Upper lobe of right lung (tissue), 1 donor: ENCODE data around the gene SNX24. TPM values are rescaled to one million over a fixed set of nuclear protein-coding genes. Genes with fewer than 3 reads are reported as not detected.
A peak's percentile ranks its signal among the peaks of the same experiment; 100 is the strongest.

Experiments used
- ATAC-seq: fragments of 200-7000 bp; cut with Tn5 transposase; one replicate; pipeline ENCODE4 v1.9.1; 2020; ENCODE audit warnings: mild to moderate bottlenecking, moderate library complexity
- DNase-seq: peaks from one replicate; pipeline ENCODE4 v3.0.0-alpha.2; 2020
- H3K27ac ChIP-seq: fragments of 200-600 bp; one replicate; pipeline ENCODE4 v1.8.0; 2022
- H3K27me3 ChIP-seq: fragments of 200-600 bp; one replicate; pipeline ENCODE4 v1.8.0; 2022; ENCODE audit warnings: mild to moderate bottlenecking
- H3K36me3 ChIP-seq: fragments of 200-600 bp; one replicate; pipeline ENCODE4 v1.8.0; 2022
- H3K4me1 ChIP-seq: fragments of 200-600 bp; one replicate; pipeline ENCODE4 v1.8.0; 2022
- H3K4me3 ChIP-seq: fragments of 200-600 bp; one replicate; pipeline ENCODE4 v1.8.0; 2022; ENCODE audit warnings: mild to moderate bottlenecking
- H3K9me3 ChIP-seq: fragments of 200-600 bp; one replicate; pipeline ENCODE4 v1.8.0; 2022
- CTCF ChIP-seq: fragments of 200-600 bp; IDR thresholded peaks from one replicate; pipeline ENCODE4 v1.8.0; 2022; ENCODE audit warnings: antibody characterized with exemption
- intact Hi-C: fragments of 100-400 bp; cut with DNase I; formaldehyde crosslinking; loops from one replicate; pipeline ENCODE4 v1.11.0; 2022
- total RNA-seq: library from RNA; stranded (reverse); fragmentation: NEBNext Ultra II Directional; extraction: Animal tissue kit (Norgen Biotek cat#: 25700); gene quantifications from one replicate; pipeline ENCODE4 v1.2.1, GENCODE V29; 2021
- donor health status: DM: no; HTN: yes; CAD: no; lungs with severe emphysema.

Gene SNX24
- total RNA-seq, 1 donor from 2014 or later, result 30.2 TPM

GRCh38 chr5:122942164-122942914, 96.9 kb downstream of the SNX24 start:
- intact Hi-C loops, result no loop called here
- DNase-seq (no peak), ATAC-seq (no peak)
- peaks cover 7% of the 10 kb centered on the region for H3K4me1 ChIP-seq
- no peak overlapping the region for H3K27ac ChIP-seq
- TF ChIP-seq CTCF, result no peak
- H3K4me3 ChIP-seq, result no peak overlapping the region
- no peaks in the 10 kb centered on the region for H3K9me3 ChIP-seq
- H3K27me3 ChIP-seq, result no peaks in the 10 kb centered on the region
- no peaks in the 10 kb centered on the region for H3K36me3 ChIP-seq

DNA sequence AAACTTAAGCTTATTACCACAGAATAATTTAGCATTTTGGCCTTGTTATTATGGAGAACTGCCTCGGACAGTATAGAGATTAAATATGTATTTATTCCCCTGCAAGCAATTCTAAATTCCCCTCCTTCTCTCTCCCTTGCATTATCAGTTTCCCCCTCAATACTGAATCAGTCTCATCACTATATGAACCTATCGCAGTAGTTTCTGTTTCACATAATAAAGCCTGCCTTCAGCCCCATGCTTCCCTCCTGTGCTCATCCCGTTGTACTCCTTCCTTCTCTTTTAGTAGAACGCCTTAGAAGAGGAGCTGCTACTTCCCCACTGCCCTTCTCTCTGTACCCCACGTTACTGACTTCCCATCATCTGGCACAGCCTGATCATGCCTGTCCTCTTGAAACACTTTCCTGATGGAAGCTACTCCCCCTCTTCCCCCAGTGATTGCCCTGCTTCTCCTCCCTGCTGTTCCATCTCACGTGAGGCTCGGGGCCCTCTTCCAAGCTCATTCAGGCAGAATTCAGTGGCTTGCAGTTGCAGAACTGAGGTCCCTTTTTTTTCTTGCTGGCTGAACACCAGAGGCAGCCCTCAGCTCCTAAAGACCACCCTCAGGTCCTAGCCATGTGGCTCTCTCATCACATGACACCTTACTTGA, 97.8 kb downstream of the SNX24 start:
- Histone ChIP-seq H3K27me3 (no peaks in the 10 kb centered on the region), H3K4me3 (no peak overlapping the region), H3K27ac (no peak overlapping the region), H3K4me1 (peaks cover 7% of the 10 kb centered on the region), H3K36me3 (no peaks in the 10 kb centered on the region), H3K9me3 (no peaks in the 10 kb centered on the region)
- no peak for TF ChIP-seq CTCF
- intact Hi-C loops, result no loop called here
- DNase-seq (no peak), ATAC-seq (peak; percentile 25)

DNA sequence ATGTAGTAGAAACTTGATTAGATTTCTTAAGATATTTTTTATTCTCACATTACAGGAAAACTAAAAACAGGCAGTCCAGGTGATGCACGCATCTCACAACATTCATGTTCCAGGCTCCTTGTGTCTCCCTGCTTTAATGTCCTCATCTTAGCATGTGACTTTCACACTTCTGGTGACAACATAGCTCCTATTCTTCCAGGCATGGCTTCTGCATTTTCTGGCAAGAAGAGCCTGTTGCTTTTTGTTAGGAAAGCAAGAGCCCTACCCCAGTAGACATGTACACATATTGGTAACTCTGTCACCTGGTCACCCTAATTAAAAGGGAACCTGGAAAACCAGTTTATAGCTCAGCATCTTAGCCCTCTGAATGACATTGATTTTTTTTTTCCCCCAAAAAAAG, 98.6 kb downstream of the SNX24 start:
- no peak for TF ChIP-seq CTCF
- intact Hi-C loops, result no loop called here
- H3K27me3 ChIP-seq, result no peaks in the 10 kb centered on the region
- H3K36me3 ChIP-seq, result no peaks in the 10 kb centered on the region
- peaks cover 7% of the 10 kb centered on the region for H3K4me1 ChIP-seq
- no peak for DNase-seq
- H3K9me3 ChIP-seq, result no peaks in the 10 kb centered on the region
- H3K27ac ChIP-seq, result no peak overlapping the region
- no peak for ATAC-seq
- no peak overlapping the region for H3K4me3 ChIP-seq

DNA sequence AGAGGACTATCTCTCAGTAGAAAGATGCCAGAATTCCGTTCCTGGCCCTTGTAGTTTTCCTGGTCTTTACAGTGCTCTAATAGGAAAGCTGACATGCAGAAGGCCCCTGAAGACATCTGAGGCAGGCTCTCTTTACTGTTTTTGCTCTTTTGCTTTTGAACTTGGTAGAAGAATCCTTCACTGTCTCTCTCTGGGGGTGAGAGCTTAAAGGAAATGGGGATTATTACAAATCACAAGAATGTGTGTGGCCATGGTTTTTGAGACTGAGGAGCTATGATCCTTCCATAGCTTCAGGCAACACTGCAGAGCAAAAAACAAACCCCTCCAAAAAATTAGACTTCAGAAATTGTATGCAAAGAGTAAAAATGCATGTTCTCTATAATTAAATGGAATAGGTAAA, 102.0 kb downstream of the SNX24 start:
- no peak overlapping the region for H3K27ac ChIP-seq
- intact Hi-C loops, result no loop called here
- no peak for DNase-seq
- no peaks in the 10 kb centered on the region for H3K9me3 ChIP-seq
- ATAC-seq, result no peak
- H3K4me3 ChIP-seq, result no peak overlapping the region
- no peaks in the 10 kb centered on the region for H3K36me3 ChIP-seq
- no peaks in the 10 kb centered on the region for H3K27me3 ChIP-seq
- H3K4me1 ChIP-seq, result peaks cover 7% of the 10 kb centered on the region
- TF ChIP-seq CTCF, result no peak

DNA sequence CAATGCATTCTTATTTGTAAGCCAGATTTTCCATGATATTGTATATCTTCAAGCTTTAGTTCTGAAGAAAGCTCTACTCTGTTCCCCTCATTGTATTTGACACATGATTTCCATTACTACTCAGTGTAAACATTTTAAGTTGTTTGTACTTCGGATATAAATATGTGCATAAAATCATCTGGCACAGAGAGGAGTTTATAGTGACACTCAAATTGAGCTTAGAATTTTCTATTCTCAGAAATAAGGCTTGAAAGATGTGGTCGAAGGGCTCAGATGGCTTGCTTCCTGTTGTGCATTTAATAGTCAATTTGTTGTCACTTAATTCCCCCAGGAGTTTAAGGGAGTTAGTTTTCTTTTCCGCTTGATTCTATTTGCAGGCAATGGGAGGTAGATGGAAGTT, 102.4 kb downstream of the SNX24 start:
- no peaks in the 10 kb centered on the region for H3K9me3 ChIP-seq
- H3K27ac ChIP-seq, result no peak overlapping the region
- intact Hi-C loops, result no loop called here
- DNase-seq, result no peak
- H3K27me3 ChIP-seq, result no peaks in the 10 kb centered on the region
- no peak overlapping the region for H3K4me3 ChIP-seq
- no peak for TF ChIP-seq CTCF
- H3K4me1 ChIP-seq, result peaks cover 7% of the 10 kb centered on the region
- ATAC-seq, result no peak
- no peaks in the 10 kb centered on the region for H3K36me3 ChIP-seq
